Measurements from ENCODE around the gene CLEC18C.

DNA sequence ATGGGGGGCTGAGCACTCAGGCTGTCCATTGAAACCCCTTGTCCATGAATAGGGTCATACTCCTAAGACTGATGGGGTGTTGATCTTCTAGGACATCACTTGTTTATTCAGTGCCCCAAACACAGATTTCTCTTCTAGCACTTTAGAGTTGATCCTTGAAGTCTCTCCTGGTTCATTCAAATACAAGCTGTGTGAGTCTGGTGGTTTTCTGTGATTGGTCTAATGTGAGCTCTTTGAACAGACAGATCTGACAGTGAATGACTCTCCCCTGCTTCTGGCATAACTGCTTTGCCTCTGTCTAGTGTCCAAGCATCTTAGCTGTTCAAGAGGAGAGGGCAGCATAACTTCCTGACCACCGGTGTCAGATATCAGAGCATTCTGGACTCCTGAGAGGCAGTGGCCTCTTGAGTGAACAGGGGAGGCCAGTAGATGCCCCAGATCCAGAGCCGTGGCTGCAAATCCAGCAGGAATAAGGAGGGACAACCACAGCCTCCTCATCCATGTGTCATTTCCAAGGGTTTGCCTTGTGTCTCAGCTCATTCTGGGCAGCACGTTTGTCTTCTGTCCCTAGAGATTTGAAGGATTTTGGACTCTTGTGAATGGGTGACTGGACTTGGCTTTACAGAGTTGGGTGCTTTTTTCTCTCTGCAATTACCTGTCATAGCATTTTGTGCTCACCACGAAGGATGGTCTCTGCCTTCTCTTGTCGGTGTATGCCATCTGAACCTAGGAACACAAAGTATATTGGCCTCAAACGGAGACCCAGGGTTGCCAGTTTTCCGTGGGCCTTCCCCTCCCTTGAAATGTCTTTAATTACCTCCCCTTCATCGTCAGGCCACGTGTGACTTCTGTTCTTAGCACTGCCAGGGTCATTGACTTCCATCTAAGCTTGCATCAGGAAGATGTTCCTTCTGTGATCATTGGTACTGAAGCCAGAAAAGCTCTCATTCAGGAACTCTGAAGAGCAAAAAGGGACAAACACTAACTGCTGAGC lies 13.9 kb upstream of the CLEC18C start:
- TF ChIP-seq, protein P1, sequence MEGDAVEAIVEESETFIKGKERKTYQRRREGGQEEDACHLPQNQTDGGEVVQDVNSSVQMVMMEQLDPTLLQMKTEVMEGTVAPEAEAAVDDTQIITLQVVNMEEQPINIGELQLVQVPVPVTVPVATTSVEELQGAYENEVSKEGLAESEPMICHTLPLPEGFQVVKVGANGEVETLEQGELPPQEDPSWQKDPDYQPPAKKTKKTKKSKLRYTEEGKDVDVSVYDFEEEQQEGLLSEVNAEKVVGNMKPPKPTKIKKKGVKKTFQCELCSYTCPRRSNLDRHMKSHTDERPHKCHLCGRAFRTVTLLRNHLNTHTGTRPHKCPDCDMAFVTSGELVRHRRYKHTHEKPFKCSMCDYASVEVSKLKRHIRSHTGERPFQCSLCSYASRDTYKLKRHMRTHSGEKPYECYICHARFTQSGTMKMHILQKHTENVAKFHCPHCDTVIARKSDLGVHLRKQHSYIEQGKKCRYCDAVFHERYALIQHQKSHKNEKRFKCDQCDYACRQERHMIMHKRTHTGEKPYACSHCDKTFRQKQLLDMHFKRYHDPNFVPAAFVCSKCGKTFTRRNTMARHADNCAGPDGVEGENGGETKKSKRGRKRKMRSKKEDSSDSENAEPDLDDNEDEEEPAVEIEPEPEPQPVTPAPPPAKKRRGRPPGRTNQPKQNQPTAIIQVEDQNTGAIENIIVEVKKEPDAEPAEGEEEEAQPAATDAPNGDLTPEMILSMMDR (conservative IDR thresholded peaks at IDR 0.05 in 1 of 2, IDR thresholded peaks at IDR 0.05 in 1 of 2; ENCODE audit: extremely low read depth in 1 of 2, insufficient read depth in 1 of 2, low read depth in 1 of 2, low read length in 2 of 2) = no peak
- no peak for TF ChIP-seq EZH2 (IDR thresholded peaks at IDR 0.05; ENCODE audit: borderline replicate concordance, low read length)

All from mammary epithelial cell (primary cell).